ENCODE measurements around the gene CEP19.
"Not testable (repeated sequence)": the region's sequence is repeated elsewhere in the genome, so short reads cannot be mapped to it uniquely, and the experiment has no call there.

Gene CEP19

GRCh38 chr3:196711838-196712513 is at the start of gene CEP19, which contains the start of gene PIGX:
Gene CEP19, minus strand, starts transcription at chr3:196712250. Its CDS starts 3,593 bp downstream, at chr3:196708657.
Gene PIGX, plus strand, starts transcription at chr3:196712377.
- peak; percentile 37 to 77 for DNase-seq

GRCh38 chr3:196757876-196758739 is 46.1 kb upstream of the CEP19 start:
- no peak for DNase-seq

- no peak for DNase-seq
Observed at GRCh38 chr3:196756732-196757131, 44.7 kb upstream of the CEP19 start.

GRCh38 chr3:196754091-196754981 is 42.3 kb upstream of the CEP19 start:
- no peak for DNase-seq

- no peak for DNase-seq
Observed at GRCh38 chr3:196753201-196753600, 41.2 kb upstream of the CEP19 start.

- no peak for DNase-seq
Observed at GRCh38 chr3:196749125-196749524, 37.1 kb upstream of the CEP19 start.

- DNase-seq, result not testable (repeated sequence)
Observed at GRCh38 chr3:196743569-196743968, 31.5 kb upstream of the CEP19 start.

GRCh38 chr3:196741249-196741889 is 29.3 kb upstream of the CEP19 start:
- no peak for DNase-seq

- DNase-seq, result peak in 1 of 2 experiments; percentile 62
Observed at GRCh38 chr3:196740481-196741248, 28.6 kb upstream of the CEP19 start.

GRCh38 chr3:196739671-196740480 is 27.8 kb upstream of the CEP19 start, which contains the start of gene PAK2:
Gene PAK2, plus strand, starts transcription at chr3:196739857. Its CDS starts 42,790 bp downstream, at chr3:196782647.
- peak; percentile 86 to 92 for DNase-seq

- no peak for DNase-seq
Observed at GRCh38 chr3:196737655-196738054, 25.6 kb upstream of the CEP19 start.

- no peak for DNase-seq
Observed at GRCh38 chr3:196736670-196737374, 24.8 kb upstream of the CEP19 start.

- no peak for DNase-seq
Observed at GRCh38 chr3:196735751-196736150, 23.7 kb upstream of the CEP19 start.

- peak; percentile 34 to 87 for DNase-seq
Observed at GRCh38 chr3:196726788-196727675, 15.0 kb upstream of the CEP19 start.

GRCh38 chr3:196721097-196721496 is 9.0 kb upstream of the CEP19 start:
- no peak for DNase-seq

GRCh38 chr3:196717162-196717561 is 5.1 kb upstream of the CEP19 start:
- not testable (repeated sequence) for DNase-seq

GRCh38 chr3:196712514-196713413 is 714 bp upstream of the CEP19 start:
- peak in 1 of 2 experiments; percentile 69 for DNase-seq

- no peak for DNase-seq
Observed at GRCh38 chr3:196708467-196708866, 3.6 kb downstream of the CEP19 start.
